MM.1S (cell line): ENCODE data around the gene PRR13.
"Not testable (repeated sequence)": the region's sequence is repeated elsewhere in the genome, so short reads cannot be mapped to it uniquely, and the experiment has no call there.

ENCODE experiments used
- EZH2 ChIP-seq: fragments of 300-600 bp; sonication (generic); optimal IDR thresholded peaks from 2 replicates; pipeline ENCODE3; 2017; ENCODE audit warnings: low read depth, mild to moderate bottlenecking, antibody characterized with exemption, low read length, mixed read lengths
- EZH2phosphoT487 ChIP-seq: fragments of 300-600 bp; sonication (generic); IDR thresholded peaks from 2 replicates; pipeline ENCODE4 v1.6.1; 2018; ENCODE audit warnings: antibody characterized with exemption, low read length
- TF ChIP-seq, protein P1 (sequence below): fragments of 300-600 bp; sonication (generic); IDR thresholded peaks from 2 replicates; pipeline ENCODE4 v1.5.1; 2016; ENCODE audit warnings: antibody characterized with exemption, low read length, mixed read lengths

DNA sequence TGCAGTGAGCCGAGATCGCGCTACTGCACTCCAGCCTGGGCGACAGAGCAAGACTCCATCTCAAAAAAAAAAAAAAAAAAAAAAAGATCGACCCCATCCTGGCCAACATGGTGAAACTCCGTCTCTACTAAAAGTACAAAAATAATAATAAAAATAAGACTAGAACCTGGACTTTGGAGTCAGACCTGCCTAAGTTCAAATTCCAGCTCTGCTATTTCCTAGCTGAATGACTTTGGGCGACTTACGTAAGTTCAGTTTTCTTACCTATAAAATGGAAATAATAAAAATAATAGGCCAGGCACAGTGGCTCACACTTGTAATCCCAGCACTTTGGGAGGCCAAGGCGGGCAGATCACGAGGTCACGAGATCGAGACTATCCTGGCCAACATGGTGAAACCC, 19.3 kb upstream of the PRR13 start:
- TF ChIP-seq, protein P1, sequence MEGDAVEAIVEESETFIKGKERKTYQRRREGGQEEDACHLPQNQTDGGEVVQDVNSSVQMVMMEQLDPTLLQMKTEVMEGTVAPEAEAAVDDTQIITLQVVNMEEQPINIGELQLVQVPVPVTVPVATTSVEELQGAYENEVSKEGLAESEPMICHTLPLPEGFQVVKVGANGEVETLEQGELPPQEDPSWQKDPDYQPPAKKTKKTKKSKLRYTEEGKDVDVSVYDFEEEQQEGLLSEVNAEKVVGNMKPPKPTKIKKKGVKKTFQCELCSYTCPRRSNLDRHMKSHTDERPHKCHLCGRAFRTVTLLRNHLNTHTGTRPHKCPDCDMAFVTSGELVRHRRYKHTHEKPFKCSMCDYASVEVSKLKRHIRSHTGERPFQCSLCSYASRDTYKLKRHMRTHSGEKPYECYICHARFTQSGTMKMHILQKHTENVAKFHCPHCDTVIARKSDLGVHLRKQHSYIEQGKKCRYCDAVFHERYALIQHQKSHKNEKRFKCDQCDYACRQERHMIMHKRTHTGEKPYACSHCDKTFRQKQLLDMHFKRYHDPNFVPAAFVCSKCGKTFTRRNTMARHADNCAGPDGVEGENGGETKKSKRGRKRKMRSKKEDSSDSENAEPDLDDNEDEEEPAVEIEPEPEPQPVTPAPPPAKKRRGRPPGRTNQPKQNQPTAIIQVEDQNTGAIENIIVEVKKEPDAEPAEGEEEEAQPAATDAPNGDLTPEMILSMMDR: not testable (repeated sequence)
- not testable (repeated sequence) for TF ChIP-seq EZH2, EZH2phosphoT487
